HepG2 (cell line): ENCODE results near the gene RPL19. TPM values are rescaled to one million over a fixed set of nuclear protein-coding genes. Genes with fewer than 3 reads are reported as not detected.
A peak's percentile ranks its signal among the peaks of the same experiment; 100 is the strongest.

Source experiments
- ATM ChIP-seq: fragments of 450-650 bp; IDR thresholded peaks from 2 replicates; pipeline ENCODE4 v1.7.1; 2017; ENCODE audit warnings: mild to moderate bottlenecking, borderline replicate concordance
- BRF2 ChIP-seq: sonication (generic); formaldehyde crosslinking; IDR thresholded peaks from 2 replicates; pipeline ENCODE4 v1.8.1; 2022; ENCODE audit warnings: mild to moderate bottlenecking, missing genetic modification reagents
- FOXK2 ChIP-seq: fragments of 450-650 bp; IDR thresholded peaks from 2 replicates; pipeline ENCODE4 v1.6.1; 2016
- FOXO1 ChIP-seq: sonication (generic); formaldehyde crosslinking; IDR thresholded peaks from 2 replicates; pipeline ENCODE4 v1.4.0; 2020; ENCODE audit warnings: missing genetic modification reagents
- RFX1 ChIP-seq: fragments of 450-650 bp; IDR thresholded peaks from 2 replicates; pipeline ENCODE4 v1.6.1; 2017
- SNAPC4 ChIP-seq: sonication (generic); formaldehyde crosslinking; IDR thresholded peaks from 2 replicates; pipeline ENCODE4 v1.4.0; 2020; ENCODE audit warnings: mild to moderate bottlenecking, missing genetic modification reagents
- SPEN ChIP-seq: sonication (generic); formaldehyde crosslinking; IDR thresholded peaks from 2 replicates; pipeline ENCODE4 v1.5.1; 2020; ENCODE audit warnings: low read depth, mild to moderate bottlenecking, missing genetic modification reagents
- ZBTB20 ChIP-seq: sonication (generic); formaldehyde crosslinking; IDR thresholded peaks from 2 replicates; pipeline ENCODE4 v1.8.1; 2023; ENCODE audit warnings: missing genetic modification reagents, low read depth, mild to moderate bottlenecking, borderline replicate concordance
- ZNF274 ChIP-seq: sonication (generic); formaldehyde crosslinking; IDR thresholded peaks from 2 replicates; pipeline ENCODE4 v1.5.1; 2020; ENCODE audit warnings: mild to moderate bottlenecking, missing genetic modification reagents
- ZNF296 ChIP-seq: sonication (generic); formaldehyde crosslinking; conservative IDR thresholded peaks from 2 replicates; pipeline ENCODE4 v1.5.0; 2020; ENCODE audit warnings: mild to moderate bottlenecking, missing genetic modification reagents
- ZNF34 ChIP-seq: sonication (generic); formaldehyde crosslinking; IDR thresholded peaks from 2 replicates; pipeline ENCODE4 v1.4.0; 2020; ENCODE audit warnings: mild to moderate bottlenecking, missing genetic modification reagents, borderline replicate concordance
- ZNF354B ChIP-seq: sonication (generic); formaldehyde crosslinking; IDR thresholded peaks from 2 replicates; pipeline ENCODE4 v1.8.0; 2022; ENCODE audit warnings: mild to moderate bottlenecking, missing genetic modification reagents
- ZNF629 ChIP-seq: sonication (generic); formaldehyde crosslinking; conservative IDR thresholded peaks from 2 replicates; pipeline ENCODE4 v1.5.0; 2020; ENCODE audit warnings: missing genetic modification reagents
- ZNF749 ChIP-seq: sonication (generic); formaldehyde crosslinking; IDR thresholded peaks from 2 replicates; pipeline ENCODE4 v1.8.0; 2022; ENCODE audit warnings: mild to moderate bottlenecking, missing genetic modification reagents, moderate library complexity, borderline replicate concordance
- ZNF782 ChIP-seq: sonication (generic); formaldehyde crosslinking; IDR thresholded peaks from 2 replicates; pipeline ENCODE4 v1.4.0; 2020; ENCODE audit warnings: missing genetic modification reagents, mild to moderate bottlenecking, borderline replicate concordance
- polyA plus RNA-seq, 8 experiments: library from polyadenylated mRNA; depleted of rRNA in 3 of 8; stranded (reverse) in 7 of 8; unstranded in 1 of 8; fragments of >200 nt; fragmentation: Illumina TruSeq in 4 of 8; extraction: Trizol in 4 of 8; gene quantifications; 2 replicates each; pipeline versions ENCODE4 v1.2.1 to v1.2.3, GENCODE V29; 2011 to 2016; ENCODE audit warnings: low read depth in 4 of 8, missing spikeins in 1 of 8, mixed read lengths in 1 of 8; ENCODE audit not compliant: insufficient read depth in 1 of 8
- total RNA-seq, 5 experiments: library from RNA; depleted of rRNA; stranded (reverse); fragments of >200 nt; fragmentation: Illumina TruSeq; extraction: Trizol; gene quantifications; 2 replicates each; pipeline ENCODE4 v1.2.3, GENCODE V29; 2016; ENCODE audit warnings: low read depth in 1 of 5
- TF ChIP-seq, protein P1 (sequence below): sonication (generic); formaldehyde crosslinking; IDR thresholded peaks from 2 replicates; pipeline ENCODE4 v1.8.0; 2022; ENCODE audit warnings: mild to moderate bottlenecking, missing genetic modification reagents; ENCODE audit not compliant: insufficient replicate concordance
- TF ChIP-seq, protein P2 (sequence below): IDR thresholded peaks from 2 replicates; pipeline ENCODE4 v1.6.1; 2016; ENCODE audit warnings: low read depth, missing genetic modification reagents, missing compliant biosample characterization

The RPL19 gene
- total and polyA plus RNA-seq, 2 of the 13 experiments (the other 11 are each of a cell fraction or from before 2014, with no cell fraction given) = 2,522 to 2,768 TPM

DNA sequence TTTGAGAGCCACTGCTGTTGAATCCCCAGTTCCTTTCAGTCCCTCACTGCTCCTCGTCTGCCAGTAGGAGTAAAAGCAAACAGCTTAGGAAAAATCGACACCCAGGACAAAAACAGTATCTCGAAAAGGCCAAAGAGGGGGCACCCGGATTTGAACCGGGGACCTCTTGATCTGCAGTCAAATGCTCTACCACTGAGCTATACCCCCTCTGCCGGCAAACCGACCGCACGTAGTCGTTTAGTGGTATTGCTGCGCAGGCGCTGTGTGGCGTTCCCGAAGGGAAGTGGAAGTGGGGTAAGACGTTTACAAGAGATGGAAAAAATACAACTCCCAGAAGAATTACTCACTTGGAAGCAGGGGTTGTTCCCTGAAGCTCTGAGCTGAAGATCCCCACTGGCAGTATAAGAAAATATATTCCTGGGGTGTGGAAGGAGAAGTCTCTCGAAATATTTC, 46.5 kb upstream of the RPL19 start (continued):
- TF ChIP-seq, protein P1, sequence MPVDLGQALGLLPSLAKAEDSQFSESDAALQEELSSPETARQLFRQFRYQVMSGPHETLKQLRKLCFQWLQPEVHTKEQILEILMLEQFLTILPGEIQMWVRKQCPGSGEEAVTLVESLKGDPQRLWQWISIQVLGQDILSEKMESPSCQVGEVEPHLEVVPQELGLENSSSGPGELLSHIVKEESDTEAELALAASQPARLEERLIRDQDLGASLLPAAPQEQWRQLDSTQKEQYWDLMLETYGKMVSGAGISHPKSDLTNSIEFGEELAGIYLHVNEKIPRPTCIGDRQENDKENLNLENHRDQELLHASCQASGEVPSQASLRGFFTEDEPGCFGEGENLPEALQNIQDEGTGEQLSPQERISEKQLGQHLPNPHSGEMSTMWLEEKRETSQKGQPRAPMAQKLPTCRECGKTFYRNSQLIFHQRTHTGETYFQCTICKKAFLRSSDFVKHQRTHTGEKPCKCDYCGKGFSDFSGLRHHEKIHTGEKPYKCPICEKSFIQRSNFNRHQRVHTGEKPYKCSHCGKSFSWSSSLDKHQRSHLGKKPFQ (CRISPR knock-in tag) = peak; percentile 26
- TF ChIP-seq ZNF782 (CRISPR knock-in tag) = no peak
- no peak for TF ChIP-seq ATM
- TF ChIP-seq ZNF749 = no peak
- no peak for TF ChIP-seq ZNF274 (CRISPR knock-in tag)
- TF ChIP-seq SNAPC4 (CRISPR knock-in tag) = peak; percentile 42; the same call in 1 of the 2 replicates
- TF ChIP-seq FOXO1 (CRISPR knock-in tag) = no peak; the same call in none of the 2 replicates
- TF ChIP-seq FOXK2 = no peak
- TF ChIP-seq ZBTB20 = no peak
- no peak; the same call in 1 of the 2 replicates for TF ChIP-seq ZNF34
- no peak for TF ChIP-seq RFX1
- TF ChIP-seq ZNF296 (CRISPR knock-in tag) = no peak
- TF ChIP-seq SPEN (CRISPR knock-in tag) = no peak
- no peak for TF ChIP-seq BRF2
- TF ChIP-seq, protein P2, sequence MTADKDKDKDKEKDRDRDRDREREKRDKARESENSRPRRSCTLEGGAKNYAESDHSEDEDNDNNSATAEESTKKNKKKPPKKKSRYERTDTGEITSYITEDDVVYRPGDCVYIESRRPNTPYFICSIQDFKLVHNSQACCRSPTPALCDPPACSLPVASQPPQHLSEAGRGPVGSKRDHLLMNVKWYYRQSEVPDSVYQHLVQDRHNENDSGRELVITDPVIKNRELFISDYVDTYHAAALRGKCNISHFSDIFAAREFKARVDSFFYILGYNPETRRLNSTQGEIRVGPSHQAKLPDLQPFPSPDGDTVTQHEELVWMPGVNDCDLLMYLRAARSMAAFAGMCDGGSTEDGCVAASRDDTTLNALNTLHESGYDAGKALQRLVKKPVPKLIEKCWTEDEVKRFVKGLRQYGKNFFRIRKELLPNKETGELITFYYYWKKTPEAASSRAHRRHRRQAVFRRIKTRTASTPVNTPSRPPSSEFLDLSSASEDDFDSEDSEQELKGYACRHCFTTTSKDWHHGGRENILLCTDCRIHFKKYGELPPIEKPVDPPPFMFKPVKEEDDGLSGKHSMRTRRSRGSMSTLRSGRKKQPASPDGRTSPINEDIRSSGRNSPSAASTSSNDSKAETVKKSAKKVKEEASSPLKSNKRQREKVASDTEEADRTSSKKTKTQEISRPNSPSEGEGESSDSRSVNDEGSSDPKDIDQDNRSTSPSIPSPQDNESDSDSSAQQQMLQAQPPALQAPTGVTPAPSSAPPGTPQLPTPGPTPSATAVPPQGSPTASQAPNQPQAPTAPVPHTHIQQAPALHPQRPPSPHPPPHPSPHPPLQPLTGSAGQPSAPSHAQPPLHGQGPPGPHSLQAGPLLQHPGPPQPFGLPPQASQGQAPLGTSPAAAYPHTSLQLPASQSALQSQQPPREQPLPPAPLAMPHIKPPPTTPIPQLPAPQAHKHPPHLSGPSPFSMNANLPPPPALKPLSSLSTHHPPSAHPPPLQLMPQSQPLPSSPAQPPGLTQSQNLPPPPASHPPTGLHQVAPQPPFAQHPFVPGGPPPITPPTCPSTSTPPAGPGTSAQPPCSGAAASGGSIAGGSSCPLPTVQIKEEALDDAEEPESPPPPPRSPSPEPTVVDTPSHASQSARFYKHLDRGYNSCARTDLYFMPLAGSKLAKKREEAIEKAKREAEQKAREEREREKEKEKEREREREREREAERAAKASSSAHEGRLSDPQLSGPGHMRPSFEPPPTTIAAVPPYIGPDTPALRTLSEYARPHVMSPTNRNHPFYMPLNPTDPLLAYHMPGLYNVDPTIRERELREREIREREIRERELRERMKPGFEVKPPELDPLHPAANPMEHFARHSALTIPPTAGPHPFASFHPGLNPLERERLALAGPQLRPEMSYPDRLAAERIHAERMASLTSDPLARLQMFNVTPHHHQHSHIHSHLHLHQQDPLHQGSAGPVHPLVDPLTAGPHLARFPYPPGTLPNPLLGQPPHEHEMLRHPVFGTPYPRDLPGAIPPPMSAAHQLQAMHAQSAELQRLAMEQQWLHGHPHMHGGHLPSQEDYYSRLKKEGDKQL (CRISPR knock-in tag) = no peak
- no peak for TF ChIP-seq ZNF354B
- TF ChIP-seq ZNF629 (CRISPR knock-in tag) = peak; percentile 51; the same call in 1 of the 2 replicates
